AG09309 (cell line): Measurements from ENCODE around the gene GOT1.

Experiments used
- DNase-seq: peaks from one replicate; pipeline ENCODE4 v3.0.0-alpha.2; 2010; ENCODE audit warnings: low read depth
- H3K4me3 ChIP-seq: 2 replicates; pipeline ENCODE4 v1.5.1; 2011; ENCODE audit warnings: mild to moderate bottlenecking, low read depth, low read length, moderate library complexity; ENCODE audit not compliant: control insufficient read depth
- CTCF ChIP-seq: IDR thresholded peaks from 2 replicates; pipeline ENCODE4 v1.5.1; 2011; ENCODE audit warnings: mild to moderate bottlenecking, low read depth, low read length, inconsistent platforms; ENCODE audit not compliant: insufficient read depth, control insufficient read depth; ENCODE audit errors: missing control alignments

GOT1 gene

GRCh38 chr10:99430451-99431189, at the start of gene GOT1:
GOT1 (minus strand) TSS chr10:99430624; CDS start chr10:99430565, 59 bp downstream.
- peak within 1 kb of the TSS; percentile 100 for H3K4me3 ChIP-seq
- TF ChIP-seq CTCF, result no peak
- peak; percentile 97 for DNase-seq

GRCh38 chr10:99470327-99470726, 39.9 kb upstream of the GOT1 start:
- H3K4me3 ChIP-seq, result no peak overlapping the region
- DNase-seq, result no peak
- TF ChIP-seq CTCF, result no peak

- TF ChIP-seq CTCF, result no peak
- no peak overlapping the region for H3K4me3 ChIP-seq
- DNase-seq, result no peak
Observed at GRCh38 chr10:99467236-99467999, 37.0 kb upstream of the GOT1 start.

- no peak overlapping the region for H3K4me3 ChIP-seq
- DNase-seq, result no peak
- TF ChIP-seq CTCF, result no peak
Observed at GRCh38 chr10:99466632-99467223, 36.3 kb upstream of the GOT1 start.

- H3K4me3 ChIP-seq, result no peak overlapping the region
- DNase-seq, result no peak
- no peak for TF ChIP-seq CTCF
Observed at GRCh38 chr10:99461230-99461629, 30.8 kb upstream of the GOT1 start.

- TF ChIP-seq CTCF, result no peak
- no peak overlapping the region for H3K4me3 ChIP-seq
- DNase-seq, result no peak
Observed at GRCh38 chr10:99460070-99460469, 29.6 kb upstream of the GOT1 start.
